ENCODE data around the gene TIAM2.
"Not testable (repeated sequence)": the region's sequence is repeated elsewhere in the genome, so short reads cannot be mapped to it uniquely, and the experiment has no call there.

The TIAM2 gene

DNA sequence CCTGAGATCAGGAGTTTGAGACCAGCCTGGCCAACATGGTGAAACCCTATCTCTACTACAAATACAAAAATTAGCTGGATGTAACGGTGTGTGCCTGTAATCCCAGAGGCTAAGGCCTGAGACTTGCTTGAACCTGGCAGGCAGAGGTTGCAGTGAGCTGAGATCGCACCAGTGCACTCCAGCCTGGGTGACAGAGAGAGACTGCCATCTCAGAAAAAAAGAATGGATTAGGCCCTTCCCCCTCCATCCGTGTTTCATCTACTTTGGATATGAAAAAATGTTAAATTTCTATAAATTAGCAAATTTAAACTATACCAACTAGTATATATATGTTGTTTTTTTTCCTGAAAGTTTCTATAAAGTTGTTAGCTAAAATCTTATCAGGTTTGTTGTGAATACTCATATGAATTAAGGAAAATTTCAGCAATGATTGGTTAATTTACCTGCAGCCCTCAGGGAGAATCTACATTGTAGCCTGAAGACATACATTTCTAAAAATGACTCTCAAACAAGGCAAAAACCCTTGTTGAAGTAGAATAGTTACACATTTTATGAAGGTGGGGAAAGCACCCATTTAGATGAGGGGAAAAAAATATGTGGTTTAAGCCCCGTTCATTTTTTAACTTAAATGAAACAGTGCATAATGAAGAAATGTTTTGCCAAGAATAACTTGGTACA lies 120.9 kb downstream of the TIAM2 start:
- H3K4me3 ChIP-seq (ENCODE audit: low read depth, low read length) = no peak overlapping the region
- TF ChIP-seq, protein P1, sequence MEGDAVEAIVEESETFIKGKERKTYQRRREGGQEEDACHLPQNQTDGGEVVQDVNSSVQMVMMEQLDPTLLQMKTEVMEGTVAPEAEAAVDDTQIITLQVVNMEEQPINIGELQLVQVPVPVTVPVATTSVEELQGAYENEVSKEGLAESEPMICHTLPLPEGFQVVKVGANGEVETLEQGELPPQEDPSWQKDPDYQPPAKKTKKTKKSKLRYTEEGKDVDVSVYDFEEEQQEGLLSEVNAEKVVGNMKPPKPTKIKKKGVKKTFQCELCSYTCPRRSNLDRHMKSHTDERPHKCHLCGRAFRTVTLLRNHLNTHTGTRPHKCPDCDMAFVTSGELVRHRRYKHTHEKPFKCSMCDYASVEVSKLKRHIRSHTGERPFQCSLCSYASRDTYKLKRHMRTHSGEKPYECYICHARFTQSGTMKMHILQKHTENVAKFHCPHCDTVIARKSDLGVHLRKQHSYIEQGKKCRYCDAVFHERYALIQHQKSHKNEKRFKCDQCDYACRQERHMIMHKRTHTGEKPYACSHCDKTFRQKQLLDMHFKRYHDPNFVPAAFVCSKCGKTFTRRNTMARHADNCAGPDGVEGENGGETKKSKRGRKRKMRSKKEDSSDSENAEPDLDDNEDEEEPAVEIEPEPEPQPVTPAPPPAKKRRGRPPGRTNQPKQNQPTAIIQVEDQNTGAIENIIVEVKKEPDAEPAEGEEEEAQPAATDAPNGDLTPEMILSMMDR (IDR thresholded peaks at IDR 0.05; ENCODE audit: control insufficient read depth, extremely low read depth, insufficient read depth) = no peak
- DNase-seq (ENCODE audit: low read depth) = no peak

- H3K4me3 ChIP-seq (ENCODE audit: low read depth, low read length) = no peak overlapping the region
- TF ChIP-seq, protein P1 (IDR thresholded peaks at IDR 0.05; ENCODE audit: control insufficient read depth, extremely low read depth, insufficient read depth) = no peak
- DNase-seq (ENCODE audit: low read depth) = no peak
Observed at GRCh38 chr6:155116571-155116910, 121.4 kb downstream of the TIAM2 start.

- TF ChIP-seq, protein P1 (IDR thresholded peaks at IDR 0.05; ENCODE audit: control insufficient read depth, extremely low read depth, insufficient read depth) = no peak
- H3K4me3 ChIP-seq (ENCODE audit: low read depth, low read length) = no peak overlapping the region
- no peak for DNase-seq (ENCODE audit: low read depth)
Observed at GRCh38 chr6:155117256-155117655, 122.1 kb downstream of the TIAM2 start.

GRCh38 chr6:155117785-155118184 lies 122.7 kb downstream of the TIAM2 start:
- no peak overlapping the region for H3K4me3 ChIP-seq (ENCODE audit: low read depth, low read length)
- TF ChIP-seq, protein P1 (IDR thresholded peaks at IDR 0.05; ENCODE audit: control insufficient read depth, extremely low read depth, insufficient read depth) = no peak
- DNase-seq (ENCODE audit: low read depth) = no peak

DNA sequence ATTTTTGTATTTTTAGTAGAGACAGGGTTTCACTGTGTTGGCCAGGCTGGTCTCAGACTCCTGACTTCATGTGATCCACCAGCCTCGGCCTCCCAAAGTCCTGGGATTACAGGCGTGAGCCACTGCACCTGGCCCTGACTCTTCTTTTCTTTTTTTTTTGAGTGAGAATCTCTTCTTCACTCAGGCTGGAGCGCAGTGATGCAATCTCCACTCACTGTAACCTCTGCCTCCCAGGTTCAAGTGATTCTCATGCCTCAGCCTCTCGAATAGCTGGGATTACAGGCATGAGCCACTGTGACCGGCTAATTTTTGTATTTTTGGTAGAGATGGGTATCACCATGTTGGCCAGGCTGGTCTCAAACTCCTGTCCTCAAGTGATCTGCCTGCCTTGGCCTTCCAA lies 124.1 kb downstream of the TIAM2 start:
- H3K4me3 ChIP-seq (ENCODE audit: low read depth, low read length) = not testable (repeated sequence)

DNA sequence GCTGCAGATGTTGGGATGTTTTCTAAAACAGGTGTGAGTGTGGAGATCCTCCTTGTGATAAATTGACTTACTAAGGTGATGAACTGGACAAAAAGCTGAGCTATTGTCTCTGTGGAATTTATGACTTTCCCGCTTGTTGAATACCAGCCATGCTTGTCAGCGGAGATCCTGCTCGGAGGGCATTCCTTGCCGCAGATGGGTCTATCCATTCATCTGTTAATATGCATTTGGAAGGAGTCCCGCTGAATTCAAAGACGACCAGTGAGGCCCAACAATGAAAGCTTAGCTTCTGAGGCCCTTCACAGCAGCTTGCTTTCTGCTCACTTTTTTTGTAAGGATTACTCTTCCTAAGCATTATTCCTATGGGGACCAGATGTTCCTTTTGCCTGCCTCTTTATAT lies 124.9 kb downstream of the TIAM2 start:
- H3K4me3 ChIP-seq (ENCODE audit: low read depth, low read length) = no peak overlapping the region
- DNase-seq (ENCODE audit: low read depth) = no peak
- TF ChIP-seq, protein P1 (IDR thresholded peaks at IDR 0.05; ENCODE audit: control insufficient read depth, extremely low read depth, insufficient read depth) = no peak

More for the DNA sequence above, 124.1 kb downstream of the TIAM2 start:
- not testable (repeated sequence) for DNase-seq (ENCODE audit: low read depth)

DNA sequence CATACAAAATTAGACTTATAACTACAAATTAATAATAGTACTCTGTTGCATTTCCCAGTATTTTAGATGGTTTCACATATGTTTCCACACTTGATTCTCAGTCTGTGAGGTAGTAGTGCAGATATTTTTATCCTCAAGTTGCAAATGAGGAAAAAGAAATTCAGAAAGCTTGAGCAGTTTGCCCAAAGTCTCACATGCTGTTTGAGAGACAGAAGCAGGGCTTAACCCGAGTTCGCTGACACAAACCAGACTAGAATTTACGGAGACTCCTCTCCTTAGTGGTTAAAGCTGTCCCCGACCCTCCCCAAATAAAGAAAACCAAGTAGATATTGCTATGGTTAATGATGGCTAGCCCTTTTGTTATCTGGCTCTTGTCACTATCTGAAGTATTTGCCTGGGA lies 126.2 kb downstream of the TIAM2 start:
- TF ChIP-seq, protein P1 (IDR thresholded peaks at IDR 0.05; ENCODE audit: control insufficient read depth, extremely low read depth, insufficient read depth) = no peak
- H3K4me3 ChIP-seq (ENCODE audit: low read depth, low read length) = no peak overlapping the region
- no peak for DNase-seq (ENCODE audit: low read depth)
